Activated CD8-positive, alpha-beta T cell treated with anti-CD3 and anti-CD28 coated beads, Interleukin-2, amount 10 ng/mL, durations not matched to agents 7 days and 5 days (primary cell): Measurements from ENCODE around the gene VPS37D. TPM values are rescaled to one million over a fixed set of nuclear protein-coding genes. Genes with fewer than 3 reads are reported as not detected.

Source experiments
- ATAC-seq: fragments of 150-1000 bp; cut with Tn5 transposase; one replicate; pipeline ENCODE4 v1.10.0; 2021; ENCODE audit warnings: moderate library complexity
- CTCF ChIA-PET: fragments of 350-600 bp; sonication (Branson Sonifier 250); formaldehyde crosslinking; loops from one replicate; lab custom pipeline; 2021; ENCODE audit warnings: antibody characterized with exemption; lab: Charles Lee
- POLR2A ChIA-PET: fragments of 350-600 bp; sonication (Branson Sonifier 250); formaldehyde crosslinking; loops from one replicate; lab custom pipeline; 2021; ENCODE audit warnings: antibody characterized with exemption; lab: Charles Lee
- DNase-seq: peaks from one replicate; pipeline ENCODE4 v3.0.0-alpha.2; 2020
- H3K27ac Mint-ChIP-seq: one replicate; pipeline ENCODE4 v1.8.0; 2021; ENCODE audit warnings: mild to moderate bottlenecking, mixed read lengths
- H3K27me3 Mint-ChIP-seq: one replicate; pipeline ENCODE4 v1.8.0; 2021; ENCODE audit warnings: low read depth, mixed read lengths
- H3K36me3 Mint-ChIP-seq: one replicate; pipeline ENCODE4 v1.8.0; 2021; ENCODE audit warnings: low read depth, mixed read lengths
- H3K4me1 Mint-ChIP-seq: one replicate; pipeline ENCODE4 v1.8.0; 2021; ENCODE audit warnings: low read depth, mixed read lengths
- H3K4me3 Mint-ChIP-seq: one replicate; pipeline ENCODE4 v1.8.0; 2021; ENCODE audit warnings: mild to moderate bottlenecking, mixed read lengths
- H3K9me3 Mint-ChIP-seq: one replicate; pipeline ENCODE4 v1.8.0; 2022; ENCODE audit warnings: mixed read lengths; ENCODE audit not compliant: insufficient read depth
- total RNA-seq, 2 experiments: library from RNA; stranded (reverse); gene quantifications; one replicate each; pipeline ENCODE4 v1.2.3, GENCODE V29; 2021

The VPS37D gene
- total RNA-seq, 2 experiments from 2014 or later: 0.16 to 0.26 TPM

- ATAC-seq: peak; percentile 37
- ChIA-PET POLR2A (no interaction called here), CTCF (interaction anchor here (0.7 to 2.9 kb wide), 7 partner anchors 10 to 94 kb away, joined by 3 to 8 read pairs (median 3); partner anchors contain the start of gene STX1A)
- DNase-seq: peak; percentile 41
- Mint-ChIP-seq H3K4me3 (no peak overlapping the region), H3K27me3 (no peaks in the 10 kb centered on the region), H3K4me1 (no peaks in the 10 kb centered on the region), H3K36me3 (peaks cover 29% of the 10 kb centered on the region), H3K9me3 (no peaks in the 10 kb centered on the region), H3K27ac (no peak overlapping the region)
Observed at GRCh38 chr7:73701357-73701995, 33.8 kb downstream of the VPS37D start.

- DNase-seq (no peak), ATAC-seq (no peak)
- peaks cover 24% of the 10 kb centered on the region for H3K36me3 Mint-ChIP-seq
- H3K4me1 Mint-ChIP-seq: no peaks in the 10 kb centered on the region
- no peak overlapping the region for H3K27ac Mint-ChIP-seq
- no peak overlapping the region for H3K4me3 Mint-ChIP-seq
- ChIA-PET CTCF (interaction anchor here (0.8 to 2.9 kb wide), 7 partner anchors 11 to 96 kb away, joined by 3 to 8 read pairs (median 3); partner anchors contain the start of gene STX1A), POLR2A (interaction anchor here (0.6 kb wide), 1 partner anchor 81 kb away, joined by 4 read pairs; no protein-coding TSS in a partner anchor)
- H3K9me3 Mint-ChIP-seq: no peaks in the 10 kb centered on the region
- H3K27me3 Mint-ChIP-seq: no peaks in the 10 kb centered on the region
Observed at GRCh38 chr7:73702226-73702625, 34.6 kb downstream of the VPS37D start.

- Mint-ChIP-seq H3K27ac (no peak overlapping the region), H3K4me3 (no peak overlapping the region), H3K9me3 (no peaks in the 10 kb centered on the region), H3K36me3 (peaks cover 21% of the 10 kb centered on the region), H3K4me1 (peaks cover 2% of the 10 kb centered on the region), H3K27me3 (no peaks in the 10 kb centered on the region)
- ChIA-PET CTCF (interaction anchor here (0.8 to 2.9 kb wide), 8 partner anchors 11 to 96 kb away, joined by 3 to 8 read pairs (median 3); partner anchors contain the start of gene STX1A), POLR2A (interaction anchor here (0.6 kb wide), 1 partner anchor 82 kb away, joined by 4 read pairs; no protein-coding TSS in a partner anchor)
- DNase-seq: no peak
- no peak for ATAC-seq
Observed at GRCh38 chr7:73702665-73703064, 35.0 kb downstream of the VPS37D start.

- Mint-ChIP-seq H3K27ac (no peak overlapping the region), H3K9me3 (no peaks in the 10 kb centered on the region), H3K36me3 (peaks cover 20% of the 10 kb centered on the region), H3K27me3 (no peaks in the 10 kb centered on the region), H3K4me3 (no peak overlapping the region), H3K4me1 (peaks cover 2% of the 10 kb centered on the region)
- ChIA-PET POLR2A (interaction anchor here (0.5 kb wide), 1 partner anchor 11 kb away, joined by 3 read pairs; no protein-coding TSS in a partner anchor), CTCF (interaction anchor here (1.4 to 2.9 kb wide), 2 partner anchors 10 to 17 kb away, joined by 3 to 8 read pairs; no protein-coding TSS in a partner anchor)
- DNase-seq: no peak
- no peak for ATAC-seq
Observed at GRCh38 chr7:73703225-73703624, 35.6 kb downstream of the VPS37D start.

- no peak overlapping the region for H3K27ac Mint-ChIP-seq
- CTCF ChIA-PET: interaction anchor here (1.1 to 1.4 kb wide), 2 partner anchors 18 to 31 kb away, joined by 3 read pairs; no protein-coding TSS in a partner anchor
- H3K9me3 Mint-ChIP-seq: no peaks in the 10 kb centered on the region
- POLR2A ChIA-PET: no interaction called here
- H3K4me1 Mint-ChIP-seq: peaks cover 2% of the 10 kb centered on the region
- no peak overlapping the region for H3K4me3 Mint-ChIP-seq
- peak; percentile 43 for DNase-seq
- no peaks in the 10 kb centered on the region for H3K27me3 Mint-ChIP-seq
- H3K36me3 Mint-ChIP-seq: peaks cover 13% of the 10 kb centered on the region
- ATAC-seq: peak; percentile 62
Observed at GRCh38 chr7:73703757-73704639, 36.4 kb downstream of the VPS37D start.

- Mint-ChIP-seq H3K9me3 (no peaks in the 10 kb centered on the region), H3K27me3 (no peaks in the 10 kb centered on the region), H3K27ac (no peak overlapping the region), H3K4me1 (peaks cover 2% of the 10 kb centered on the region), H3K4me3 (no peak overlapping the region), H3K36me3 (peaks cover 10% of the 10 kb centered on the region)
- ATAC-seq (no peak), DNase-seq (no peak)
- POLR2A ChIA-PET: no interaction called here
- CTCF ChIA-PET: interaction anchor here (1.1 kb wide), 1 partner anchor 30 kb away, joined by 3 read pairs; no protein-coding TSS in a partner anchor
Observed at GRCh38 chr7:73704640-73705550, 37.3 kb downstream of the VPS37D start.

- DNase-seq: no peak
- no peaks in the 10 kb centered on the region for H3K9me3 Mint-ChIP-seq
- CTCF ChIA-PET: interaction anchor here (1.1 to 1.3 kb wide), 2 partner anchors 96 to 99 kb away, joined by 3 read pairs; no protein-coding TSS in a partner anchor
Observed at GRCh38 chr7:73705551-73705920, 37.9 kb downstream of the VPS37D start.

GRCh38 chr7:73706126-73707044, 38.8 kb downstream of the VPS37D start:
- H3K27ac Mint-ChIP-seq: no peak overlapping the region
- no peak overlapping the region for H3K4me3 Mint-ChIP-seq
- peaks cover 10% of the 10 kb centered on the region for H3K36me3 Mint-ChIP-seq
- no peak for DNase-seq
- peaks cover 2% of the 10 kb centered on the region for H3K4me1 Mint-ChIP-seq
- CTCF ChIA-PET: interaction anchor here (1.1 to 1.3 kb wide), 2 partner anchors 97 to 99 kb away, joined by 3 read pairs; no protein-coding TSS in a partner anchor
- no peaks in the 10 kb centered on the region for H3K9me3 Mint-ChIP-seq
- no peak for ATAC-seq
- POLR2A ChIA-PET: no interaction called here
- no peaks in the 10 kb centered on the region for H3K27me3 Mint-ChIP-seq

More at GRCh38 chr7:73705551-73705920, 37.9 kb downstream of the VPS37D start:
- H3K4me3 Mint-ChIP-seq: no peak overlapping the region
- POLR2A ChIA-PET: no interaction called here
- H3K36me3 Mint-ChIP-seq: peaks cover 10% of the 10 kb centered on the region
- H3K27ac Mint-ChIP-seq: no peak overlapping the region
- H3K4me1 Mint-ChIP-seq: peaks cover 2% of the 10 kb centered on the region
- H3K27me3 Mint-ChIP-seq: no peaks in the 10 kb centered on the region
- ATAC-seq: no peak

GRCh38 chr7:73707045-73707631, 39.5 kb downstream of the VPS37D start:
- H3K9me3 Mint-ChIP-seq: no peaks in the 10 kb centered on the region
- no peaks in the 10 kb centered on the region for H3K27me3 Mint-ChIP-seq
- peaks cover 2% of the 10 kb centered on the region for H3K4me1 Mint-ChIP-seq
- ChIA-PET CTCF (interaction anchor here (1.3 kb wide), 1 partner anchor 100 kb away, joined by 3 read pairs; no protein-coding TSS in a partner anchor), POLR2A (no interaction called here)
- no peak for ATAC-seq
- no peak for DNase-seq
- H3K4me3 Mint-ChIP-seq: no peak overlapping the region
- peaks cover 3% of the 10 kb centered on the region for H3K36me3 Mint-ChIP-seq
- no peak overlapping the region for H3K27ac Mint-ChIP-seq
